CD4-positive, CD25-positive, alpha-beta regulatory T cell (primary cell): Measurements from ENCODE around the gene CACNB4. TPM values are rescaled to one million over a fixed set of nuclear protein-coding genes. Genes with fewer than 3 reads are reported as not detected.
A peak's percentile ranks its signal among the peaks of the same experiment; 100 is the strongest.

ENCODE experiments used
- ATAC-seq, 2 donors: fragments of 150-1000 bp; cut with Tn5 transposase; one replicate each; pipeline ENCODE4 v1.10.0; 2021; ENCODE audit warnings: low read depth in 2 of 2, moderate number of reproducible peaks in 2 of 2, moderate library complexity in 1 of 2
- DNase-seq, 3 donors: peaks; one replicate each; pipeline versions ENCODE4 v3.0.0 to v3.0.0-alpha.2; 2012 to 2022; ENCODE audit warnings: mixed read lengths in 1 of 3
- H3K27ac ChIP-seq: one replicate; pipeline ENCODE4 v1.7.0; 2013; ENCODE audit warnings: mild to moderate bottlenecking, low read length; ENCODE audit not compliant: insufficient read depth, poor library complexity, severe bottlenecking
- H3K27me3 ChIP-seq: one replicate; pipeline ENCODE4 v1.7.0; 2013; ENCODE audit warnings: low read length; ENCODE audit not compliant: control insufficient read depth, insufficient read depth
- H3K36me3 ChIP-seq: one replicate; pipeline ENCODE4 v1.7.0; 2013; ENCODE audit warnings: mild to moderate bottlenecking, low read length, moderate library complexity; ENCODE audit not compliant: control insufficient read depth, insufficient read depth
- H3K4me1 ChIP-seq: 2 replicates; pipeline ENCODE4 v1.7.0; 2013; ENCODE audit warnings: mild to moderate bottlenecking, low read length; ENCODE audit not compliant: insufficient read depth, control insufficient read depth, poor library complexity, severe bottlenecking
- H3K4me3 ChIP-seq: one replicate; pipeline ENCODE4 v1.7.0; 2013; ENCODE audit warnings: low read depth, mild to moderate bottlenecking, low read length, moderate library complexity
- H3K9me3 ChIP-seq, 2 experiments: 1 replicate in 1 of 2; 2 replicates in 1 of 2; pipeline ENCODE4 v1.7.0; 2013; ENCODE audit warnings: low read length in 2 of 2, mild to moderate bottlenecking in 1 of 2, moderate library complexity in 1 of 2; ENCODE audit not compliant: control insufficient read depth in 2 of 2
- H3K27ac Mint-ChIP-seq, 3 donors: one replicate each; pipeline ENCODE4 v1.8.0; 2020 to 2022; ENCODE audit warnings: mild to moderate bottlenecking in 3 of 3, mixed read lengths in 3 of 3, moderate library complexity in 2 of 3
- H3K27me3 Mint-ChIP-seq: one replicate; pipeline ENCODE4 v1.8.0; 2022; ENCODE audit warnings: mild to moderate bottlenecking, mixed read lengths
- H3K36me3 Mint-ChIP-seq: one replicate; pipeline ENCODE4 v1.8.0; 2020; ENCODE audit warnings: mixed read lengths
- H3K4me1 Mint-ChIP-seq, 4 donors: one replicate each; pipeline ENCODE4 v1.8.0; 2020 to 2022; ENCODE audit warnings: mixed read lengths in 4 of 4, mild to moderate bottlenecking in 1 of 4
- H3K4me3 Mint-ChIP-seq, 4 donors: one replicate each; pipeline ENCODE4 v1.8.0; 2020 to 2022; ENCODE audit warnings: mild to moderate bottlenecking in 4 of 4, mixed read lengths in 4 of 4, moderate library complexity in 3 of 4
- H3K9me3 Mint-ChIP-seq, 7 donors: one replicate each; pipeline ENCODE4 v1.8.0; 2020 to 2022; ENCODE audit warnings: mixed read lengths in 7 of 7, mild to moderate bottlenecking in 3 of 7, moderate library complexity in 2 of 7
- polyA plus RNA-seq, 4 donors: library from polyadenylated mRNA; unstranded; fragments of 300-500 nt; fragmentation: Illumina TruSeq; gene quantifications; one replicate each; pipeline ENCODE4 v1.2.3, GENCODE V29; 2021
- total RNA-seq: library from RNA; stranded (reverse); gene quantifications from one replicate; pipeline ENCODE4 v1.2.3, GENCODE V29; 2022

Gene CACNB4
- total and polyA plus RNA-seq, 5 donors from 2014 or later: 0.30 TPM; not detected in 4

DNA sequence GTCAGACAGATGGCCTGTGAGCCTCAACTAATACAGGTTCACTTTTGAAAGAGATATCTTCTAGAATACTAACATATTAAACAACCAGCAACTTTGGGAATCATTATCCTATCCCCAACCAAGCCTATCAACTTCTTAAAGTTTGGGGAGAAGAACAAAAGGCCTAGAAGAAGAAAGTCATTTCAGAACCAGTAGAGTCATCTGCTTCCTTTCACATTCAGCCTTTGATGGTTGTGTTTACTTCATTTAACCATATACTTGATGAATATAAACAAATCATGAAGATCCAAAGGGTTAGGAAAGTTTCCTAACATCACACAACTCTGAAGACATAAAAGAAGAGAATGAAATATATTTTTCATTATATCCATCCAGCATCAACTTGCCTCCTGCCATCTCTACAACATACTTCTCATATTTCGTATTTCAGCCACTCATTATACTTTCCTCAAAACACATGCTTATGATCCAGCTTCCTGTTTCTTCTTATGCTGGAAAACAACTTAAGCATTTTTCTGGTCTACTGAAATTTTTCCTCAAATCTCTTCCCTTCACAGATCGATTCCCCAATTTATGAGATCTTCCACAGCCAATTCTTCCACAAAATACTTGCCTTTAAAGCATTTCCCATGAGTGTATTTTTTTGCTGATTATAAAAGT lies 114.3 kb downstream of the CACNB4 start:
- Histone ChIP-seq H3K27me3 (peaks cover 2% of the 10 kb centered on the region), H3K36me3 (no peaks in the 10 kb centered on the region), H3K4me3 (no peak overlapping the region), H3K4me1 (no peaks in the 10 kb centered on the region), H3K9me3 (no peaks in the 10 kb centered on the region), H3K27ac (no peak overlapping the region)
- Mint-ChIP-seq H3K9me3 (peaks cover 0 to 1% (median 0%) of the 10 kb centered on the region in 7 donors), H3K4me3 (no peak overlapping the region), H3K4me1 (no peaks in the 10 kb centered on the region), H3K36me3 (peaks cover 4% of the 10 kb centered on the region), H3K27me3 (peaks cover 2% of the 10 kb centered on the region), H3K27ac (no peak overlapping the region)
- ATAC-seq: no peak
- no peak for DNase-seq

DNA sequence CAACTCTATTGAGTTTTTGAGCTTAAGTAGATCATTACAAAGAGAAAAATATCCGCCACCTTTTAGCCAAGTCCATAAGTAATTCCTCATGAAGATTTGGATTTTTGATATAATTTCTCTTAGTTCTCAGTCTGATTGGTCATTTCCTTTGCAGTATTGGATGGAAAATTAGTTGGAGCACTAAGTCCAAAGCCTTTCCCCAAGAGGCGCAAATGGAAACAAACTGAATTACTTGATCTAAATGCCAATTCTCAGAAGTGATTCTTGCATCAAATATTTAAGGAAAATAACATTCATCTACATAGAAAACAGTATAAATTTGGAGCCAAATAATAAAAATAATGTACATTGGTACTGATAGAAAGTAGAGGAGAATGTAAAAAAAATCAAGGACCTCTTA lies 115.6 kb downstream of the CACNB4 start:
- no peaks in the 10 kb centered on the region for H3K36me3 ChIP-seq
- ATAC-seq: no peak
- H3K9me3 ChIP-seq: no peaks in the 10 kb centered on the region
- Mint-ChIP-seq H3K27ac (no peak overlapping the region), H3K36me3 (peaks cover 4% of the 10 kb centered on the region), H3K4me3 (no peak overlapping the region), H3K9me3 (peaks cover 0 to 3% (median 0%) of the 10 kb centered on the region in 7 donors), H3K27me3 (peaks cover 10% of the 10 kb centered on the region), H3K4me1 (no peaks in the 10 kb centered on the region)
- H3K4me1 ChIP-seq: no peaks in the 10 kb centered on the region
- H3K27ac ChIP-seq: no peak overlapping the region
- no peak overlapping the region for H3K4me3 ChIP-seq
- H3K27me3 ChIP-seq: no peaks in the 10 kb centered on the region
- no peak for DNase-seq

DNA sequence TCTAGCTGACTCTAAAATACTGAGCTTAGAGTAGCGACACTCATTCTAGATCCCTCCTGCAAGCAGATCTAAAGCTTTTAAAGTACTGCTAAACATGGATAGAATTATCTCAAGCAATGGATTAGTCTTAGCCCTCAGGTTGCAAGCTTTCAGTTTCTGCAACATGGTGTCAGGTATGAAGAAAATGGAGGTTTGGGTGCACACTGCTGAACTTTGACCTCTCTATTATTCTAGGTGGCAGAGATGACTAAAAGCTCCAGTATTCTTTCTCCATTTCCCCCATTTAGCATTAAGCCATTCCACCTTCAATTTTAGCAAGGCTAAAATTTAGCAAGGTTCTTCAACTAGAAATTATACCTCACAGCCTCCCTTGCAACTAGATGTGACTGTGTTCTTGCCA lies 117.0 kb downstream of the CACNB4 start:
- peaks cover 0 to 3% (median 0%) of the 10 kb centered on the region in 7 donors for H3K9me3 Mint-ChIP-seq

DNA sequence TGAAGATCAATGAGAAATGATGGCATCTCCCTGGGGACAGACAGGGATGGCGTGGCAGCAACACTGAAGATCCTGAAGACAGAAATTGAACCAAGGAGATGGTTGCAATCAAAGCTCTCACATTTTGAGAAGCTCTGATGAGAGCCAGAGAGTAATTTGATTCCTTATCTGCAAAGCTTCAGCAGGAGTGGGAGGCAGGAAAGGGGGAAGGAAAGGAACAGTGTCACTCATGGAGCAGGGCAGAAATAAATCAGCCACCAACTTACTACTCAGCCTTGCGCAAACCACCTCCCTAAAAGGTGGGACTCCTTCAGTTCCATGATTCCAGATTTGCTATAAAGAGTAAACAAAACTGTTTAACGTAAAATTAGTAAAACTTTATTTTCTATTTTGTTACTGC lies 119.2 kb downstream of the CACNB4 start:
- no peak overlapping the region for H3K27ac Mint-ChIP-seq
- H3K36me3 ChIP-seq: no peaks in the 10 kb centered on the region
- DNase-seq (no peak), ATAC-seq (no peak)
- H3K4me3 ChIP-seq: no peak overlapping the region
- no peaks in the 10 kb centered on the region for H3K4me1 ChIP-seq
- no peak overlapping the region for H3K4me3 Mint-ChIP-seq
- H3K4me1 Mint-ChIP-seq: no peaks in the 10 kb centered on the region
- peaks cover 4% of the 10 kb centered on the region for H3K36me3 Mint-ChIP-seq
- no peaks in the 10 kb centered on the region for H3K27me3 ChIP-seq
- no peak overlapping the region for H3K27ac ChIP-seq
- no peaks in the 10 kb centered on the region for H3K9me3 ChIP-seq
- H3K27me3 Mint-ChIP-seq: peaks cover 25% of the 10 kb centered on the region
- peaks cover 0 to 3% (median 0%) of the 10 kb centered on the region in 7 donors for H3K9me3 Mint-ChIP-seq

More for the DNA sequence above, 117.0 kb downstream of the CACNB4 start:
- no peaks in the 10 kb centered on the region for H3K4me1 ChIP-seq
- Mint-ChIP-seq H3K36me3 (peaks cover 4% of the 10 kb centered on the region), H3K4me3 (no peak overlapping the region), H3K4me1 (no peaks in the 10 kb centered on the region), H3K27me3 (peaks cover 18% of the 10 kb centered on the region), H3K27ac (no peak overlapping the region)
- DNase-seq (no peak), ATAC-seq (no peak)
- no peaks in the 10 kb centered on the region for H3K36me3 ChIP-seq
- H3K4me3 ChIP-seq: no peak overlapping the region
- no peaks in the 10 kb centered on the region for H3K27me3 ChIP-seq
- no peak overlapping the region for H3K27ac ChIP-seq
- no peaks in the 10 kb centered on the region for H3K9me3 ChIP-seq

DNA sequence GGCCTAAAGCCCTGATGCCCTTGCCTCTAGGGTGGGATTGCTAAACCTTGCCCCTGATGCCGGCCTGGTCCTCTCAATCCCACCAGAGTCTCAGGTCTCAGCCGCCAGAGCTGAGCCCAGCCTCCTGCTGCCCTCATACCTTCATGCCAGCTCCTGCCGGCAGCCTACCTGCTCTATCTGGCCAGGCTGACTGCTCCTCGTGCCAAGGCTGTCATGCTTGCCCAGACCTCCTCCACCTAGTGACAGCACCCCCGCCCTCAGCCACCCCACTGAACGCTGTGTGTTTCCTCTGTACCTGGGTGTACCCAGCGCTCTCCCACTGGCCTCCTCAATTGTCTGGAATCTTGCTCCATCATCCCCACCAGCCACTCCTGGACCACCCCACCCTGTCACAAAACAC lies 120.1 kb downstream of the CACNB4 start:
- no peak for ATAC-seq
- no peaks in the 10 kb centered on the region for H3K4me1 ChIP-seq
- no peaks in the 10 kb centered on the region for H3K9me3 ChIP-seq
- DNase-seq: no peak
- H3K36me3 ChIP-seq: no peaks in the 10 kb centered on the region
- no peak overlapping the region for H3K4me3 ChIP-seq
- Mint-ChIP-seq H3K4me1 (peaks cover 0 to 2% (median under 1%) of the 10 kb centered on the region in 4 donors), H3K27me3 (peaks cover 27% of the 10 kb centered on the region), H3K27ac (no peak overlapping the region), H3K9me3 (peaks cover 0 to 3% (median 0%) of the 10 kb centered on the region in 7 donors), H3K4me3 (no peak overlapping the region), H3K36me3 (peaks cover 4% of the 10 kb centered on the region)
- no peak overlapping the region for H3K27ac ChIP-seq
- no peaks in the 10 kb centered on the region for H3K27me3 ChIP-seq

DNA sequence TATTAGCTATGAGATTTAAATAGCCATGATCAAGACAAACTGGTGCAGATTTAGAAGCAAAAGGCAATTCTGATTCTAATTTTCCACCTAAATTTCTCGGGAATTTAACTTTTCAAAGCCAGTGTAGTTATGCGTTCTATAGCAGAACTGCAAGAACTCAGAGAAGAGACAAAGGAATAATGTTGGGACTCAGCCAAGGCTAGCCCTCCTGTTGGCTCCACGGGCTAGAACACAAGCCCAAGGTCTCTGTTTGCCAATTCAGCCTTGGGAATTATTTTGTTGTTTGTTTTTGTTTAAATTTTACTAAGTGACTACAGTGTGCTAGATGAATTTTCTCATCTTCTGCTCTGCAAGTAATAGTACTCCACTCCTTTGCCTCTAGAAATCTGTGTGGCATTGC lies 121.2 kb downstream of the CACNB4 start:
- Histone ChIP-seq H3K27me3 (no peaks in the 10 kb centered on the region), H3K4me1 (no peaks in the 10 kb centered on the region), H3K9me3 (no peaks in the 10 kb centered on the region), H3K4me3 (no peak overlapping the region), H3K27ac (no peak overlapping the region), H3K36me3 (no peaks in the 10 kb centered on the region)
- Mint-ChIP-seq H3K4me1 (peaks cover 0 to 6% (median 2%) of the 10 kb centered on the region in 4 donors), H3K9me3 (peaks cover 0 to 3% (median 0%) of the 10 kb centered on the region in 7 donors), H3K27me3 (peaks cover 27% of the 10 kb centered on the region), H3K4me3 (no peak overlapping the region), H3K36me3 (peaks cover 4% of the 10 kb centered on the region), H3K27ac (no peak overlapping the region)
- ATAC-seq: no peak
- no peak for DNase-seq

DNA sequence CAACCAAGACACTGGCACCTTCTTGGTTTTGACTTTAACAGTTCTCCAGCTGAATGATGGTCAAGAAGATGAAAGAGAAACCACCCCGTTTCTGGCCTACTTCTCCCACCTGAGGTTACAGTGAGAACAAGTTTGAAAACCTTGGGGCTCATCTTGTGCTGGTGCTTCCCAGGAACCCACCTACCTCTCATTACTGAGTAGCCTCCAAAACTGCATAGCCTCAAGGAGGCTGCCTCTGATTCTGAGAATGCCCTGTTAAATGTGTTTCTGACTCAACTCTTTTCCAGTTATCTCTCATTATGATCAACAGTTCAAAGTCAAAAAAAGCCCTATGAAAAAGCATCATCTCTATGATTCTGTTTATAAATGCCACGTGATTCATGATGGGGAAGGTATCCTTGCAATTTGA lies 121.9 kb downstream of the CACNB4 start:
- peaks cover 4% of the 10 kb centered on the region for H3K36me3 Mint-ChIP-seq
- H3K27ac Mint-ChIP-seq: no peak overlapping the region
- H3K36me3 ChIP-seq: no peaks in the 10 kb centered on the region
- no peaks in the 10 kb centered on the region for H3K9me3 ChIP-seq
- DNase-seq (peak in 1 of 3 donors; percentile 18), ATAC-seq (no peak)
- no peaks in the 10 kb centered on the region for H3K27me3 ChIP-seq
- H3K27ac ChIP-seq: no peak overlapping the region
- no peaks in the 10 kb centered on the region for H3K4me1 ChIP-seq
- no peak overlapping the region for H3K4me3 Mint-ChIP-seq
- peaks cover 27% of the 10 kb centered on the region for H3K27me3 Mint-ChIP-seq
- no peak overlapping the region for H3K4me3 ChIP-seq
- H3K4me1 Mint-ChIP-seq: peaks cover 0 to 6% (median 2%) of the 10 kb centered on the region in 4 donors
- peaks cover 0 to 3% (median 0%) of the 10 kb centered on the region in 7 donors for H3K9me3 Mint-ChIP-seq
